CD4-positive, alpha-beta T cell treated with Interleukin-4 for 4 hours (primary cell): ENCODE results near the gene ADPRS.

Source experiments
- DNase-seq: peaks from one replicate; pipeline ENCODE4 v3.0.0-alpha.2; 2020

ADPRS gene

GRCh38 chr1:36088265-36088576 is 471 bp upstream of the ADPRS start:
- no peak for DNase-seq

DNA sequence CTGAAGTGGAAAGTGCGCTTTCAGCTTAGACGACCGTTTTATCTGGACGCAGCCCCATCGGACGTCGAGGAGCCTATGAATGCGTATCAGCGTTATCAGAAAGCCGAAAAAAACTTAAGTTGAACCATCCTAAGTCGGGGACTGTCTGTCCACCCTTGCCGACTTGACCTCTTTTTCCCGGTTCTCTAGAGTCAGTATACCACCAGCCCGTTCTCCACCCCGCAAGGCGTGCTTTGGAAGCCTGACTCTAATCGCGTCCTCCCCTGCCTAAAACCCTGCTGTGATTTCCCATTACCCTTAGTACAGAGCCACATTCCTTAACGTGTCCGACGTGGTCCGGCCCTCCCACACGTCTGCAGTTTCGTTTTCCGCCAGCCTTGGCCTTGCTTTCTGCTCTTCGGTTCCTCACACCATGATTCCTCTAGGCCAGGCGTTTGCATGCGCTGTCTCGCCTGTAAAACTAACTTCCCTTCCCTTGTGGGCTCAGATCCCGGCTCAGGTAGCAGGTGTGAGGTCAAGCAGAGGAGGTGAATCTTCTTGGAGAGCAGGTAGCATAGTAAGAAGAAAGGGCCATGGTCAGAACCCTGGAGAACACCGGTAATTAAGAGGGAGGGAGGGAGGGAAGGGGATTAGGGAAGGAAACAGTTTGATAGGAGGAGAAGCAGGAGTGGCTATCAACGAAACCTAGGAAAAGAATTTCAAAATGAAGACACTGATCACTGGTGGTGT is 865 bp downstream of the ADPRS start:
- no peak for DNase-seq

DNA sequence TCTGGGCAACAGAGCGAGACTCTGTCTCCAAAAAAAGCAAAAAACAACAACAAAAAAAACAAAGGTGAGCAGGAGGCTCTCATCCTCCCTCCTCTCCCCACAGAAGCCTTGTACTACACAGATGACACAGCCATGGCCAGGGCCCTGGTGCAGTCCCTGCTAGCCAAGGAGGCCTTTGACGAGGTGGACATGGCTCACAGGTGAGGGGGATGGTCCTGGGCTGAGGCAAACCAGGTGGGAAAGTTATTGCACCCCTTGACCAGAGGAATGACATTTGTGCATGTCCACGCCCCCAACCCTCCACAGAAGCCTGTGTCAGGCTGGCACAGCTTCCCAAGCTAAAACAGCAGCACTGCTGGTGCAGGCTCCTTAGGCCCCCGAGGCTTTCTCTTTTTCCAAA is 2.4 kb downstream of the ADPRS start:
- DNase-seq = no peak

DNA sequence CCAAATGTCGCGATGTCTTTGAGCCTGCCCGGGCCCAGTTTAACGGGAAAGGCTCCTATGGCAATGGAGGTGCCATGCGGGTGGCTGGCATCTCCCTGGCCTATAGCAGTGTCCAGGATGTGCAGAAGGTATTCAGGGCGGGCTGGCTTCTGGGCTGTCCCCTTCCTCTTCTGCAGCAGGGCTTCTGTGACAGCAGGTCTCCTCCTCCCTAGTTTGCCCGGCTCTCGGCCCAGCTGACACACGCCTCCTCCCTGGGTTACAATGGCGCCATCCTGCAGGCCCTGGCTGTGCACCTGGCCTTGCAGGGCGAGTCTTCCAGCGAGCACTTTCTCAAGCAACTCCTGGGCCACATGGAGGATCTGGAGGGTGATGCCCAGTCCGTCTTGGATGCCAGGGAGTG is 3.0 kb downstream of the ADPRS start:
- DNase-seq = no peak

DNA sequence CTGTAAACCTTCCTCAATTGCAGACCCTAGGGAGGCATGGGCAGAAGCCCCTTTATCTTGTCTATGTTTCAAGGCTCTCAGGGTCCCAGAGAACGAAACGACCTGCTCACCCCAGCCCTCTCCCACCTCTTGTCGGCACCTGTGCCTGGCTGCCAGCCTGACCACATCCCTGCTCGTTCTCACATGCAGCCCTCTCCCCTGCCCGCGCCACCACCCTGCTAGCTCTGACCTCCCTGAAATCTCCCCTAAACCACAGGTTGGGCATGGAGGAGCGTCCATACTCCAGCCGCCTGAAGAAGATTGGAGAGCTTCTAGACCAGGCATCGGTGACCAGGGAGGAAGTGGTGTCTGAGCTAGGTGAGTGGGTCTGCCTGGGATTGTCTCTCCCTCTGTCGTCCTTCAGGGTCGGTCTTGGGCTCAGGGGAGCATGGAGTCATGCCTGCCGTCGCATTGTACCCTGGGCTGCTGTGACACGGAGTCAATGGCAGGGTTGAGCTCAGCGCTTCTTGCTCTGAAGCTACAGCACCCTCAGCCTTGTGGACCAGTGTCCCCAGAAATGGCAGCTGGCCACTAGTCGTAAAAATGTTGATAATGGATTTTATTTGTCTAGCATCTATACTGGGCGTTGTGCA is 3.6 kb downstream of the ADPRS start:
- DNase-seq = no peak

GRCh38 chr1:36092798-36093185 is 4.1 kb downstream of the ADPRS start:
- no peak for DNase-seq

GRCh38 chr1:36093226-36093625 is 4.5 kb downstream of the ADPRS start:
- no peak for DNase-seq

DNA sequence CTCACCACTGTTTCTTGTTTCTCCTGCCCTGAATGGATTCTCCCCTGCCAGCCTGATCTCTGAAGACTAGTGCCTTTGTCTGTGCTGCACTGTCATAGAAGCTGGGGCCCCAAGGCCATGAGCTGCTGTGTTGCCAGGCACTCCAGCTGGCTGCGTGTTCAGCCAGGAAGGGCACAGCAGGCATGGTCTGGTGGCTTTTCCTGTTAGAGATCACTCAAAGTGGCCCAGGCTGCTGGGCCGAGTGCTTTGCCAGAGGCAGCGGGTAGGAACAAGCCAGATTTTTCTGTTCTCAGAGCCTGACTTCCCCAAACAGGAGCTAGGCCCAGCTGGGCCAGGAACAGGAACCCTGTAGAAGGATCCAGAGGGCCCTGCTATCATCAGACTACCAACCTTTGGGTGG is 5.2 kb downstream of the ADPRS start:
- DNase-seq = no peak

DNA sequence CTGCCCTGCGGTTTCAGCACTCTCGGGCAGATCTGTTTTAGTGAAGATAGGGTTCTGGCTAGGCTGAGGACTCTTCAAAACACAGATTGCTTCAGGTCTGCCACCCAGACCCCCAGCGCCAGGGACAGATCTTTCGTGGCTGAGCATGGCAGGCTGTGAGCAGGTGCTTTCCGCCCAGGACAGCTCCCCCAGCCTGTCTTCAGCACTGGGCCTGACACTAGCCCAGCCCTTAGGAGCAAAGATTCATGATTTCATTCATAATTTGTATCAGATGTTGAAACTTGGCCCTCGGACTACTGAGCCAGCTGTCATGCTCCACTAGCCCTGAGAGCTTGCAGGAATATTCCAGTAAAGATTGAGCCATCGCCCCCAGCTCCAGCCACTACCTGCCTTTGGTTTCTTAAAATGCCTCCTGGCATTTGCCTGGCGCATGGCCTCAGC is 5.9 kb downstream of the ADPRS start:
- no peak for DNase-seq

DNA sequence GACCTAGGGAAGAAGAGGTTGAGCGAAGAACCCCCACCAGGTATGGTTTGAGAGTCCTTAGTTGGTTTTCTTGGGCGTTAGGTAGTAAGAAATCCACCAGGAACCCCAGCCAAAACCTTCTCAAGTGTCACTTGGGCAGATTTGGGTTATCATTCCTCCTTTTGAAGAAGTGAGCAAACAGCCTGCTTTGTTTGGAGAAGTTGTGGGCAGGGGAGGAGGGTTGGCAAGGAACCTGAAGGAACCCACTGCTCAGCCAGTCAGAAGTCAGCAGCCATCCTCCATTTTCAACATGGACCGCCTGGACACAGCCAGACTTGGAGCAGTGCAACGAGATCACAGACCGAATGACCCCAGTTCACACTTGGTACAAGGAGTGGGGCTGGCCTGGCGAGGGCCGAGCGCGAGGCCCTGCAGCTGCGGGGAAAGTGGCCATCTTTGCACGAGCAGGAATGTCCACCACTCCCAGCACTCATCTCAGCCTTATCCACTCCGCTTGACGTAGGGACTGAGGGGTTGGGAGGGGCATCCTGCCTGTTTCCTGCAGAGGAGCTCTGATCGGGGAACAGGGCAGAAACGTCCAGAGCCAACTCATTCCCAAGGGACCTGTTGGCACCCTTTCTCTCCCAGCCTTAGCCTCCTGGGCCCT is 7.2 kb downstream of the ADPRS start:
- no peak for DNase-seq

GRCh38 chr1:36096500-36097432 is 8.1 kb downstream of the ADPRS start:
- DNase-seq = no peak

DNA sequence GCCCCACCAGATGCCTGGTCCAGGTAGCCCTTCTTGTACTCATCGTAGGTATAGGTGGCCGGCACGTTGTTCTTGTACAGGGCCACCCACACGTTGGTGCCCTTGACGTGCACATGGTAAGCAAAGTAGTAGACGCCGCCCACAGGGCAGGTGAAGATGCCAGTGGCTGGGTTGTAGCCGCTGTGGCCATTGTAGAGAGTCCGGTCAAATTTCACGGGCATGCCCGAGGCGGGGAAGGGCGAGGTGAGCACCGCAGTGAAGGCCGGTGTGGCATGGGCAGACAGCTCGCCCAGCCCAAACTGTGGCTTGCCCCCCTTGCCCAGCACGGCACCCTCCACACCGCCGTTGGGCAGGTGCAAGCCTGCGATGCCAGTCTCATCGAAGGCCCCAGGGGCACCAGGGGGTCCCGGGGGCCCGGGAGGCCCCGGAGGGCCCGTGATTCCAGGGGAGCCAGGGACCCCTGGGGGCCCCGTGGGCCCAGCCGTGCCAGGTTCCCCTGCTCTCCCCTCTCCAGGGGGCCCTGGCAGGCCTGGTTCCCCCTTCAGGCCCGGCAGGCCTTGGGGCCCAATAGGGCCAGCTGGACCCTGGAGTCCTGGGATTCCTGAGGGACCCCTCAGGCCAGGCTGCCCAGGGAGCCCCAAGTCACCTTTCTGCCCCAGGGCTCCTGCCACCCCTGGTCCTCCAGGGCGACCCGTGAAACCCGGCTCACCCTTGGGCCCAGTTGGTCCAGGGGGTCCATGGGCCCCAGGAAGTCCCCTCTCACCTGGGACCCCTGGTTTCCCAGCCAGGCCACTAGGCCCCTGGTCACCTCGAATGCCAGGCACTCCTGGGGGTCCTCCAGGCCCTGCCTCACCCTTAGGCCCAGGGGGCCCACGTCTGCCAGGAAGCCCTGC is 9.2 kb downstream of the ADPRS start:
- no peak for DNase-seq

DNA sequence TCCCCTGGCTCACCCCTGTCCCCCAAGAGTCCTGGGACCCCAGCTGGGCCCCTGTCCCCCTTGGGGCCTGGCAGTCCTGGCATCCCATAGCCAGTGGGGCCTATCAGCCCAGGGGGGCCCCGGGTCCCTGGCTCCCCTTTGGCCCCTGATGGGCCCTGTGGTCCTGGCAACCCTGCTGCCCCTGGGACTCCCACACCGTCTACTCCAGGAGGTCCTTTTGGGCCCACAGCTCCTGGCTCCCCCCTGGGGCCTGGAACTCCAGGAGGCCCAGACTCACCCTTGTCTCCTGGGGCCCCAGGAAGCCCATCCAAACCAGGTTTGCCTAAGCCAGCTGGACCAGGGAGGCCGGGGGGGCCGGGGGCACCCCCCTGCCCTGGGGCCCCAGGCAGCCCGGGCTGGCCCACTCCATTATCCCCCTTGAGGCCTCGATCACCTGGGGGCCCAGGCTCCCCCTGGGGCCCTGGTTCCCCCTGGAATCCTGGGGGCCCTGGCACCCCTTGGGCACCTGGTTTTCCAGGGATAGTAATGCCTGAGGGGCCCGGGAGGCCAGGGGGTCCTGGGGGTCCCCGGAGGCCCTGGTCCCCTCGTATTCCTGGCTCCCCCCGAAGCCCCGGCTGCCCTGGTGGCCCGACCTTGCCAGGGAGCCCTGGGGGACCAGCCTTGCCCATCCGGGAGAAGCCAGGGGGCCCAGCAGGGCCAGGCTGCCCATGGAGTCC is 10.1 kb downstream of the ADPRS start:
- DNase-seq = no peak

DNA sequence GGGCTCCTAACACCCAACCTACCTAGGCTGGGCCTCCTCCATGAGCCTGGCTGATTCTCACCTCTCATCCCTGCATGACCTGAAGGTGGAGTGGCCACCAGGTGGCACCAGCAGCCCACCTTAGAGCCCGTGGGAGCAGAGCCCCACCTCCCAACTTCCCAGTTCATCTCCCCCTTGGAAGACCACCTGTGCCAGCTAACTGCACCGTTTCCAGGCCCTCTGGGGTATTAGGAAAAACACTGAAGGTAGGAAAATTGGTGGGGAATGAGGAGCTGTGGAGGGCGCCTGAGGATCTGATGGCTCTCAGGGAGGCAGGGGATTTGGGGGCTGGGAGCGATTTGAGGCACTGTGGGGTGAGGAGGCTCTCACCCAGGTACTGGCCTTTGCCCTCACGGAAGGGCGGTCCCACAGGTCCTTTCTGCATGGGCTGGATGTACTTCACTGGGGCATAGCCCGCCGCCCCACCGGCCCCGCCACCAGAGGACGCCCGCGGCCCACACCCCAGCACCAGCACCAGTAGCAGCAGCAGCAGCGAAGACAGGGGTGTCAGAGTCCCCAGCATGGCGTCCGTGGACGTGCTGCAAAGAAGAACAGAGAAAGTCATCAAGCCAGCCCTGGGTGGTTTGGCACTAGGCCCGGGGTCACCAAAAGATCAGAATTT is 11.1 kb downstream of the ADPRS start:
- peak; percentile 58 for DNase-seq

GRCh38 chr1:36100376-36100775 is 11.7 kb downstream of the ADPRS start:
- no peak for DNase-seq

DNA sequence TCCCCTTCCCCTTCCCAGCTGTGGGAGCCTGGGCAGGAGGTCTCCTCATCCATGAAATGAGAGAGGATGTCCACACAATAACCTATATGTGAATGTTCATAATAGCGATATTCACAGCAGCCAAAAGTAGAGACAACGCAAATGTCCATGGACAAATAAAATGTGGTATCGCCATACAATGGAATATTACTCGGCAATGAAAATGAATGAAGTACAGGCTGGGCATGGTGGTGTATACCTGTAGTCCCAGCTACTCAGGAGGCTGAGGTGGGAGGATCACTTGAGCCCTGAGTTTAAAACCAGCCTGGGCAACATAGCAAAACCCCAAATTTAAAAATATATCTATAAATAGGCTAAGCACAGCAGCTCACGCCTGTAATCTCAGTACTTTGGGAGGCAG is 12.9 kb downstream of the ADPRS start:
- no peak for DNase-seq

- no peak for DNase-seq
Measured at GRCh38 chr1:36106269-36106668, 17.6 kb downstream of the ADPRS start.

- DNase-seq = no peak
Measured at GRCh38 chr1:36107394-36107793, 18.7 kb downstream of the ADPRS start.

DNA sequence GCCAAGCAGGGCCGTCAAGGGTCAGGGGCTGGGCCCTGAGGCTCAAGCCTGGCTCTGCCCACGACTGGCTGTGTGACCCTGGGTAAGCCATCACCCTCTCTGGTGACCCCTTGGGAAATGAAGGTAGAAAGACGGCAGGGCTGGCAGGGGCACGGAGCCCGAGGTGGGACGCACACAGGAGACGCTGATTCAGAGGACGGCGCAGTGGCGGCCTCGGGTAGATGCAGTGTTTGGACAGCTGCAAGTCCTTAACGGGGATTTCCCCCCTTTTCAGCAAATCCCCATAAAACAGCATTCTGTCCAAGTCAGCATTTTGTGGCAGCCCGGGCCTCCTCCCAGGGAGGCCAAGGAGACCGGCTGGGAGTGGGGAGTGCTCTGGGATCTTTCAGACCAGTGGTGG is 19.6 kb downstream of the ADPRS start:
- DNase-seq = no peak

GRCh38 chr1:36109041-36109679 is 20.5 kb downstream of the ADPRS start:
- peak; percentile 34 for DNase-seq

DNA sequence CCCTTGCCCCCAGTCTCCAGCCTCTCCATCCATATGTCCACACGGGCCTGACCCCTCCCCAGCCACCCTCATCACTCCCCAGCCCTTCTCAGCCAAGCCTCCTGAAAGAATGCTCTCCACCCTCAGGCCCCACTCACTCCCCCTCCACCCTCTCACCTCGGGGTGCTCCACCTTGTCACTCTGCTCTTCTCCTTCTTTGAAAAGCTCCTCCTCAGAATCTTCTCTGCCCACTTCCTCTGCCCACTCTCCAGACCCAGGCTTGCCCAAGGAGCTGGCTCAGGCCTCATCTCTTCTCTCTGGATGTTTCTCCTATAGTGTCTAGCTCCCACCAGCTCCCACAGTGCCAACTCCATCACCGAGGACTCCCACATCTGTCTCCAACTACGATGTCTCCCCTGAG is 22.5 kb downstream of the ADPRS start:
- no peak for DNase-seq
